GM18909 (cell line): Measurements from ENCODE around the gene TNFRSF1A.
"Not testable (repeated sequence)": the region's sequence is repeated elsewhere in the genome, so short reads cannot be mapped to it uniquely, and the experiment has no call there.

ENCODE experiments used
- ATAC-seq: cut with Tn5 transposase; IDR thresholded peaks from one replicate; pipeline ENCODE4 v1.9.1; 2021; ENCODE audit warnings: mild to moderate bottlenecking; ENCODE audit not compliant: unreplicated experiment, poor library complexity

Gene TNFRSF1A

DNA sequence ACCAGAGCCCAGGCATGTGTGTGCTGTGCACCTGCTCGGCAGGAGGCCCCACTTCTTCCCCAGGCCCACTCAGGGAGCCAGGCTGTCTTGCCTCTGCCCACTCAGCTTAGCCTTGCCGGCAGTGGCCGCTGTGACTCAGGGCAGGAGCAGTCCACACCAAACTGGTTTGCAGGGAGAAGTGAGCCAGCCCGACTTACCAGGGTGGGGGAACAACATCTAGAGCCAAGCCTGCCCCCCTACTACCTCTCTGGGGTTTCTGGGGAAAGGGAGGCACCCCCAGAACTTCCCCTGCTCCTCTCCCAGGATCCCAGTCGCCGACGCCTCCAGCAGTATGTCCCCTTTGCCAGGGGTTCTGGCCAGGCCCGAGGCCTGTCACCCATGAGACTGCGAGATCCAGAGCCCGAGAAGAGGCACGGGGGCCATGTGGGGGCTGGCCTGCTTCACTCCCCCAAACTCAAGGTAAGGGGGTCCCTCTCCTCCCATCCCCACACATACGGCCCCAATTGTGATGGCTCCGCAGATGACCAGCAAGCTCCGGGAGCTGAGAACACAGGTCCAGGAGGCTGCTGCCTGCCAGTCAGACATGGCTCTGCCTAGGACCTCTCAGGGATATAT is 28.4 kb downstream of the TNFRSF1A start:
- ATAC-seq: no peak

DNA sequence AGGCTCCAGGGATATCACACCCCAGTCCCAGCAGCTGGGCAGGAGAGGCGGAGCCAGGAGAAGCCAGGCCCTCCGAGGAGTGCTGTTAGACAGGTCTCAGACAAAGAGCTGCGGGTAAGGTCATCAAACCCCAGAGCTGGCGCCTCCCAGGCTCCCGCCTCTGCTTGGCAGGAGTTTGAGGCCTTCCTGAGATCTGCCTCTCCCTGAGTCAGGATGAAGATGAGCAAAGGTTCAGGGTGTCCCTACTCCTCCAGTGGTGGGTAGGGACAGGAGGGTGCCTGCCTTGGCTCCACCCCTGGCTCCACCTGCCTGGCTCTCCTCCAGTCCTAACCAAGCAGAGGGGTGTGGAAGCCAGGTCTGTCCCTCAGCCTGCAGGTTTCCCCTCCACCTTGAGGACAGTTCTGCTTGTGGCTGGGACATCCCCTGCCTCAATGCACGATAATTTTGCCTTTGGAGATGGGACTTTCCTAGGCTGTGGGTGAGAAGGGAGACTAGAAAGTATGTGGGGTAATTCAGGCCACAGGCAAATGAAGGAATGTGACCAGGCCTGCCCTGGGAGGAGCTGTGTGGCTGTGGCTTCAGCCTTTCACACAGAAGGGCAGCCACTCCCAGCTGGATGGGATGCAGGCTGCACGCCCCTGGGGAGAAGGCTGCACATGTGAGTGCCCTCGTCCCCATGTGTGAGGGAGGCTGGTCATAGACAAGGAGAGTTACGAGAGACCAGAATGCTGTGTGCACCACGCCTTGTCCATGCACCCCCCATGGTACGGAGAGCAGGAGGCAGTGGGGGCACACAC is 29.1 kb downstream of the TNFRSF1A start:
- no peak for ATAC-seq

DNA sequence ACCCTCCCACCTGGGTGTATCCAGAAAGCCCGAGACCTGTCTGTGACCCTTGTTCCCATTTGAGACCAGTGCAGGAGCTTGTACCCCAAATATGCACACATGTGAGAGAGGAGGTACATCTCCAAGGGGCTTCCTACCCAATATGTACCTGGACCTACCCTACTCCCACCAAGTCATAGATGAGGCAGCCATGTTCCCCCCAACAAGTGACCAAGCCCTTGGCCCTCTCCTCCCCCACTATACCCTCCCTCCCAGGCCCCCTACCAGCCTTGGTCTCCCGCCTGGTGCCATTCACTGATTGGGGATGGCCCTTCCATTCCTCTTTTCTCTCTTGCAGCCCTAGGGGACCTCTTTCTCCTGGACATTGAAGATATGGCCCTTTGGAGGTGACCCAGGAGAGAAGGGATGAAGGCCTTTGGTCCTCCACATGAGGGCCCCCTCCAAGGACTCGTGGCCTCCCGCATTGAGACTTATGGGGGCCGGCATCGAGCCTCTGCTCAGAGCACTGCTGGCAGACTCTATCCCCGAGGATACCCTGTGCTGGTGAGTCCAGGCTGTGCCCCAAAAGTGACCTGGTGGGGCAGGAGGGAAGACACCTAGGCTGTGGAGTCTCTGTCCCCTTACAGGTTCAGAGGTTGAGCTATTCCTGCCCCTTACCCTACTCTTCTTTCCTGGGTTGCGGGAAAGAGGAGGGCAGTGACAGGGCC is 29.9 kb downstream of the TNFRSF1A start:
- no peak for ATAC-seq

- no peak for ATAC-seq
Observed at GRCh38 chr12:6310771-6311610, 30.9 kb downstream of the TNFRSF1A start.

DNA sequence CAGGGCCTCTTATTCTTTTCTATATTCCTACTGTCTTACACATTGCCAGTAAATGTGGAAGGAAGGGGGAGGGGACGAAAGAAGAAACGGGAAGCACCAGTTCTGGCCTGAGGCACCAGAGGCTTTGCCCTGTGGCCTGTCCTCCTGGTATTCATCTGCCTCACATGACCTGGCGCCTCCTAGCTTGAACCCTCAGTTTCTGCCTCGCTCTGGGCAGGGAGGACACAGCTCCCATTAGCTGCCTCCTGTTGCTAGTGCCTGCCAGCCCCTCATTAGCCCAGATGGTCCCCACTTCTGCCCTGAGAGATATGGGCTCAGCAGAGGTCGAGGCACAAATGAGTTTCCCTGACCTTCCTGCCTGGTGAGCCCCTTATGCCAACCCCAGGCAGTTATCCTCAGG is 34.3 kb downstream of the TNFRSF1A start:
- ATAC-seq: no peak

- ATAC-seq: no peak
Observed at GRCh38 chr12:6306599-6307220, 35.2 kb downstream of the TNFRSF1A start.

- no peak for ATAC-seq
Observed at GRCh38 chr12:6306151-6306550, 35.7 kb downstream of the TNFRSF1A start.

- ATAC-seq: no peak
Observed at GRCh38 chr12:6303071-6303470, 38.8 kb downstream of the TNFRSF1A start.

GRCh38 chr12:6302621-6303020 is 39.3 kb downstream of the TNFRSF1A start:
- ATAC-seq: no peak

- no peak for ATAC-seq
Observed at GRCh38 chr12:6301721-6302120, 40.2 kb downstream of the TNFRSF1A start.

DNA sequence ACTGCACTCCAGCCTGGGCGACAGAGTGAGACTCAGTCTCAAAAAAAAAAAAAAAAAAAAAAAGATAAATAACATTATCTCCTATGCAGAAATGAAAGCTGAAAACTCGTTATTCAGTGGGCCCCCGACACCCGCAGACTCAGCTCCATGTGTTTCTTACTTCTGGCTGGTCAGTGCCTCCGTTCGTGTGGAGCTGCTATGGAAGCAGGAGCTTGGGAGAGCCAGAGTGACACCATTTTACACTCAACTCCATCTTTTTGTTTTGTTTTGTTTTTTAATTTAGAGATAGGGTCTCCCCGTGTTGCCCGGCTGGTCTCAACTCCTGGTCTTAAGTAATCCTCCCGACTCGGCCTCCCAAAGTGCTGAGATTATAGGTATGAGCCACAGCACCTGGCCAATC is 44.7 kb downstream of the TNFRSF1A start:
- no peak for ATAC-seq

- ATAC-seq: no peak
Observed at GRCh38 chr12:6295094-6295811, 46.6 kb downstream of the TNFRSF1A start.

DNA sequence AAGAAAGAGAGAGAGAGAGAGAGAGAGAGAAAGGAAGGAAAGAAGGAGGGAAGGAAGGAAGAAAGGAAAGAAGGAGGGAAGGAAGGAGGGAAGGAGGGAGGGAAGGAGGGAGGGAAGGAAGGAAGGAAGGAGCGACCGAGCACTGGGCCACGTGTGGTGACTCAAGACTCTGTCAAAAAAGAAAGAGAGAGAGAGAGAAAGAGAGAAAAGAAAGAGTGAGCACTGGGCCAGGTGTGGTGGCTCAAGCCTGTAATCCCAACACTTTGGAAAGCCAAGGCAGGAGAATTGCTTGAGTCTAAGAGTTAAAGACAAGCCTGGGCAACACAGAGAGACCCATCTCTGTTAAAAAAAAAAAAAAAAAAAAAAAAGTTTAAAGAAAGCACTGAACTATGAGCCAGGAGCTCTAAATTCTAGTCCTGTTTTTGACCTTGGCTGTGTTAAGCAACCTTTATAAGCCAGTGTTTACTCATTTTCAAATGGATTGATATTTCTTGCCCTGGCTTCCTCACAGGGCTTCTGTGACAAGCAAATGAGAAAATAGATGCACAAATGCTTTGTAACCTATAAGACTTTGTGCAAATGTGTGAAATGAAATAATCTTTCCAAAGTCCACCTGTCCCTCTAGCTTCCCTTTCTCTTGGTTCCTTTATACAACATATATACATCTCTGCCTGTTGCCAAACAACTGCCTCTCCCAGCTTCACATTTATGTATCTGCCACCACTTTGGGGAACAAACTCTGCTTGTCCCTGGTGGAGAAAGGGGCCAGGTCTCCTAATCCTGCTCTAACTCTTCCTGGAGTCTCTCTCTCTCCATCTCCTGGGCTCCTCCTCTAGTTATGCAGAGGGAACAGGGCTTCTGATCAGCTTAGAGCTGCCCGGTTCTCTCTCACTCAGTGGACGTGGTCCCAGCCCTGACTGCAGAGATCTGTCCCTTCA is 47.5 kb downstream of the TNFRSF1A start:
- no peak for ATAC-seq

DNA sequence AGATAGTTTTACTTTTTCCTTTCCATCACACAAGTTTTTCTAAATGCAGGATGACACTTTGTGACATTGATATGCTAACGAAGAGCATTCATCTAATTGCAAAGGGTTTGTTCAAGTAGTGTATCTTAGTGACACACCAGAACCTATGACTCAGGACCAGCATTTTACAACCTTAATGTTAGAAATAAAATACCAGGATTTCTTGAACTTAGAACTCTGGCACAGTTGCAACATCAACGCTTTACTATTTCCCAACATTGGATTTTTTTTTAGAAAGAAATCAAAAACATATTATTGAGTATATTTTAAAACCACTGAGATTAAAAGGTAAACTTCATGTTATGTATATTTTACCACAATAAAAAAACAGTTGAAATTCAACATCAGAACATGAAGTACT is 49.3 kb downstream of the TNFRSF1A start:
- no peak for ATAC-seq

DNA sequence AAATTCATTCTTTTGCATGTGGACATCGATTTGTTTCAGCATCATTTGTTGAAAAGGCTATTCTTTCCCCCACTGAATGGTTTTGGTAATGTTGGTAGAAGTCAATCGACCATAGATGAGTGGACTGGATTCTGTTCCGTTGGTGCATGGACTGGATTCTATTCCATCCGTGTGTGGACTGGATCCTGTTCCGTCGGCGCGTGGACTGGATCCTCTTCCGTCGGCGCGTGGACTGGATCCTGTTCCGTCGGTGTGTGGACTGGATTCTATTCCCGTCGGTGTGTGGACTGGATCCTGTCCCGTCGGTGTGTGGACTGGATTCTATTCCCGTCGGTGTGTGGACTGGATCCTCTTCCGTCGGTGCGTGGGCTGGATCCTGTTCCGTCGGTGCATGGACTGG is 52.0 kb downstream of the TNFRSF1A start:
- not testable (repeated sequence) for ATAC-seq

DNA sequence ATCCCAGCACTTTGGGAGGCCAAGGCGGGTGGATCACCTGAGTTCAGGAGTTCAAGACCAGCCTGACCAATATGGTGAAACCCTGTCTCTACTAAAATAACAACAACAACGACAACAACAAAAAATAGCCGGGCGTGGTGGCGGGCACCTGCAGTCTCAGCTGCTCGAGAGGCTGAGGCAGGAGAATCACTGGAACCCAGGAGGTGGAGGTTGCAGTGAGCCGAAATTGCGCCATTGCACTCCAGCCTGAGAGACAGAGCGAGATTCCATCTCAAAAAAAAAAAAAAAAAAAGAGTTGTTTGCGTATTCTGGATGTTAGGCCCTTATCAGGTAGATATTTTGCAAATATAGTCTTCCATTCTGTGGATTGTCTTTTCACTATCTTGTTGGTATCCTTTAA is 52.8 kb downstream of the TNFRSF1A start:
- ATAC-seq: not testable (repeated sequence)

GRCh38 chr12:6288235-6288634 is 53.6 kb downstream of the TNFRSF1A start:
- no peak for ATAC-seq

GRCh38 chr12:6285532-6286306 is 56.2 kb downstream of the TNFRSF1A start:
- ATAC-seq: no peak
